ENCODE data around the gene GRID1.

GRCh38 chr10:85575441-85575840 is 791.2 kb downstream of the GRID1 start:
- TF ChIP-seq POLR2AphosphoS5 (IDR thresholded peaks at IDR 0.05; ENCODE audit: low read depth, low read length) (no peak), CTCF (IDR thresholded peaks at IDR 0.05) (no peak), TEAD4 (IDR thresholded peaks at IDR 0.05; ENCODE audit: borderline replicate concordance, insufficient read depth) (no peak), JUND (IDR thresholded peaks at IDR 0.05) (no peak), PBX3 (IDR thresholded peaks at IDR 0.05) (no peak), RAD21 (IDR thresholded peaks at IDR 0.05; ENCODE audit: low read length) (no peak), USF1 (IDR thresholded peaks at IDR 0.05; ENCODE audit: borderline replicate concordance, low read depth) (no peak), TAF1 (IDR thresholded peaks at IDR 0.05; ENCODE audit: borderline replicate concordance, low read depth, low read length) (no peak), EP300 (IDR thresholded peaks at IDR 0.05; ENCODE audit: borderline replicate concordance in 1 of 2, low read depth in 1 of 2, low read length in 1 of 2) (no peak), NFIC (IDR thresholded peaks at IDR 0.05; ENCODE audit: borderline replicate concordance) (no peak), MXI1 (IDR thresholded peaks at IDR 0.05; ENCODE audit: low read depth, low read length) (no peak), YY1 (IDR thresholded peaks at IDR 0.05; ENCODE audit: low read depth) (no peak)
- TF ChIP-seq, protein P1, sequence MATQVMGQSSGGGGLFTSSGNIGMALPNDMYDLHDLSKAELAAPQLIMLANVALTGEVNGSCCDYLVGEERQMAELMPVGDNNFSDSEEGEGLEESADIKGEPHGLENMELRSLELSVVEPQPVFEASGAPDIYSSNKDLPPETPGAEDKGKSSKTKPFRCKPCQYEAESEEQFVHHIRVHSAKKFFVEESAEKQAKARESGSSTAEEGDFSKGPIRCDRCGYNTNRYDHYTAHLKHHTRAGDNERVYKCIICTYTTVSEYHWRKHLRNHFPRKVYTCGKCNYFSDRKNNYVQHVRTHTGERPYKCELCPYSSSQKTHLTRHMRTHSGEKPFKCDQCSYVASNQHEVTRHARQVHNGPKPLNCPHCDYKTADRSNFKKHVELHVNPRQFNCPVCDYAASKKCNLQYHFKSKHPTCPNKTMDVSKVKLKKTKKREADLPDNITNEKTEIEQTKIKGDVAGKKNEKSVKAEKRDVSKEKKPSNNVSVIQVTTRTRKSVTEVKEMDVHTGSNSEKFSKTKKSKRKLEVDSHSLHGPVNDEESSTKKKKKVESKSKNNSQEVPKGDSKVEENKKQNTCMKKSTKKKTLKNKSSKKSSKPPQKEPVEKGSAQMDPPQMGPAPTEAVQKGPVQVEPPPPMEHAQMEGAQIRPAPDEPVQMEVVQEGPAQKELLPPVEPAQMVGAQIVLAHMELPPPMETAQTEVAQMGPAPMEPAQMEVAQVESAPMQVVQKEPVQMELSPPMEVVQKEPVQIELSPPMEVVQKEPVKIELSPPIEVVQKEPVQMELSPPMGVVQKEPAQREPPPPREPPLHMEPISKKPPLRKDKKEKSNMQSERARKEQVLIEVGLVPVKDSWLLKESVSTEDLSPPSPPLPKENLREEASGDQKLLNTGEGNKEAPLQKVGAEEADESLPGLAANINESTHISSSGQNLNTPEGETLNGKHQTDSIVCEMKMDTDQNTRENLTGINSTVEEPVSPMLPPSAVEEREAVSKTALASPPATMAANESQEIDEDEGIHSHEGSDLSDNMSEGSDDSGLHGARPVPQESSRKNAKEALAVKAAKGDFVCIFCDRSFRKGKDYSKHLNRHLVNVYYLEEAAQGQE (IDR thresholded peaks at IDR 0.05; ENCODE audit: low read depth, low read length), result no peak
